Liver (tissue), 9 donors: ENCODE measurements around the gene SMAD5. TPM values are rescaled to one million over a fixed set of nuclear protein-coding genes. Genes with fewer than 3 reads are reported as not detected.
A peak's percentile ranks its signal among the peaks of the same experiment; 100 is the strongest.

Experiments used
- DNase-seq: peaks from one replicate; pipeline ENCODE4 v3.0.0-alpha.2; 2017; ENCODE audit warnings: low spot score
- H3K27ac ChIP-seq, 2 donors: one replicate each; pipeline ENCODE4 v1.7.0; 2013; ENCODE audit warnings: inconsistent platforms in 2 of 2, low read length in 2 of 2, control low read depth in 1 of 2, low read depth in 1 of 2, mild to moderate bottlenecking in 1 of 2
- H3K27me3 ChIP-seq, 4 donors: one replicate each; pipeline versions ENCODE4 v1.6.1 to v1.7.0; 2013; ENCODE audit warnings: low read length in 3 of 4, inconsistent platforms in 1 of 4, mild to moderate bottlenecking in 1 of 4, moderate library complexity in 1 of 4; ENCODE audit not compliant: control insufficient read depth in 4 of 4, insufficient read depth in 4 of 4
- H3K36me3 ChIP-seq, 4 donors: one replicate each; pipeline versions ENCODE4 v1.6.1 to v1.7.0; 2013; ENCODE audit warnings: low read length in 3 of 4, mild to moderate bottlenecking in 3 of 4, low read depth in 1 of 4, moderate library complexity in 1 of 4; ENCODE audit not compliant: control insufficient read depth in 4 of 4, insufficient read depth in 3 of 4
- H3K4me1 ChIP-seq, 4 donors: one replicate each; pipeline versions ENCODE4 v1.6.1 to v1.7.0; 2013; ENCODE audit warnings: low read length in 3 of 4, mild to moderate bottlenecking in 3 of 4, moderate library complexity in 1 of 4; ENCODE audit not compliant: control insufficient read depth in 4 of 4, insufficient read depth in 4 of 4
- H3K4me3 ChIP-seq, 3 donors: one replicate each; pipeline versions ENCODE4 v1.6.1 to v1.7.0; 2013; ENCODE audit warnings: low read length in 3 of 3, control low read depth in 1 of 3, low read depth in 1 of 3, mild to moderate bottlenecking in 1 of 3
- H3K9ac ChIP-seq, 2 donors: one replicate each; pipeline ENCODE4 v1.7.0; 2013; ENCODE audit warnings: low read length in 2 of 2, mild to moderate bottlenecking in 2 of 2, moderate library complexity in 2 of 2, control low read depth in 1 of 2, low read depth in 1 of 2
- H3K9me3 ChIP-seq, 4 donors: one replicate each; pipeline versions ENCODE4 v1.6.1 to v1.7.0; 2013; ENCODE audit warnings: low read length in 3 of 4; ENCODE audit not compliant: control insufficient read depth in 4 of 4
- EGR1 ChIP-seq, 2 donors: IDR thresholded peaks; 2 replicates each; pipeline ENCODE4 v1.6.1; 2016 to 2018; ENCODE audit warnings: antibody characterized with exemption in 2 of 2, low read depth in 2 of 2
- FOXA1 ChIP-seq: IDR thresholded peaks from 2 replicates; pipeline ENCODE4 v1.6.1; 2016; ENCODE audit warnings: antibody characterized with exemption
- FOXA2 ChIP-seq: IDR thresholded peaks from 2 replicates; pipeline ENCODE4 v1.6.1; 2016; ENCODE audit warnings: antibody characterized with exemption
- GABPA ChIP-seq, 2 donors: IDR thresholded peaks in 1 of 2; conservative IDR thresholded peaks in 1 of 2; 2 replicates each; pipeline ENCODE4 v1.6.1; 2016; ENCODE audit warnings: antibody characterized with exemption in 2 of 2, mild to moderate bottlenecking in 1 of 2, moderate library complexity in 1 of 2
- HNF4A ChIP-seq, 2 donors: conservative IDR thresholded peaks; 2 replicates each; pipeline ENCODE4 v1.6.1; 2016; ENCODE audit warnings: antibody characterized with exemption in 2 of 2, mild to moderate bottlenecking in 2 of 2
- HNF4G ChIP-seq: IDR thresholded peaks from 2 replicates; pipeline ENCODE4 v1.6.1; 2016; ENCODE audit warnings: antibody characterized with exemption
- JUND ChIP-seq, 2 donors: IDR thresholded peaks; 2 replicates each; pipeline ENCODE4 v1.6.1; 2016; ENCODE audit warnings: antibody characterized with exemption in 2 of 2
- RAD21 ChIP-seq, 2 donors: IDR thresholded peaks; 2 replicates each; pipeline ENCODE4 v1.6.1; 2016; ENCODE audit warnings: antibody characterized with exemption in 2 of 2, mild to moderate bottlenecking in 2 of 2
- RXRA ChIP-seq, 2 donors: IDR thresholded peaks; 2 replicates each; pipeline ENCODE4 v1.6.1; 2017 to 2018; ENCODE audit warnings: antibody characterized with exemption in 2 of 2, mild to moderate bottlenecking in 1 of 2
- SP1 ChIP-seq: IDR thresholded peaks from 2 replicates; pipeline ENCODE4 v1.6.1; 2018; ENCODE audit warnings: antibody characterized with exemption, mild to moderate bottlenecking
- TAF1 ChIP-seq: conservative IDR thresholded peaks from 2 replicates; pipeline ENCODE4 v1.6.1; 2016; ENCODE audit warnings: antibody characterized with exemption, mild to moderate bottlenecking
- YY1 ChIP-seq: IDR thresholded peaks from 2 replicates; pipeline ENCODE4 v1.6.1; 2016; ENCODE audit warnings: antibody characterized with exemption, mild to moderate bottlenecking
- WGBS: extraction: QIAGEN DNeasy Blood & Tissue Kit; methylation state at CpG from one replicate; pipeline ENCODE4 v1.1.7; 2013; 5-methylcytosine and 5-hydroxymethylcytosine counted together
- polyA plus RNA-seq, 2 donors: library from polyadenylated mRNA; stranded (reverse) in 1 of 2; unstranded in 1 of 2; fragments of 200-250 nt in 1 of 2; fragments of >200 nt in 1 of 2; fragmentation: Nextera tagmentation in 1 of 2; extraction: Ambion mirVana in 1 of 2; gene quantifications; one replicate each; pipeline versions ENCODE4 v1.2.1 to v1.2.3, GENCODE V29; 2013 to 2015
- total RNA-seq, 2 donors: library from RNA; depleted of rRNA; stranded (reverse); fragments of >200 nt; gene quantifications; one replicate each; pipeline ENCODE4 v1.2.3, GENCODE V29; 2014
- TF ChIP-seq, protein P1 (sequence below): IDR thresholded peaks from 2 replicates; pipeline ENCODE4 v1.6.1; 2016; ENCODE audit warnings: antibody characterized with exemption, mild to moderate bottlenecking
- TF ChIP-seq, protein P2 (sequence below): IDR thresholded peaks from 2 replicates; pipeline ENCODE4 v1.6.1; 2016; ENCODE audit warnings: antibody characterized with exemption
- TF ChIP-seq, protein P3 (sequence below): IDR thresholded peaks from 2 replicates; pipeline ENCODE4 v1.6.1; 2016; ENCODE audit warnings: antibody characterized with exemption
- TF ChIP-seq, protein P4 (sequence below): IDR thresholded peaks from 2 replicates; pipeline ENCODE4 v1.6.1; 2016; ENCODE audit warnings: antibody characterized with exemption
- TF ChIP-seq, protein P5 (sequence below): fragments of 150-350 bp; IDR thresholded peaks from 2 replicates; pipeline ENCODE4 v1.5.1; 2017; ENCODE audit warnings: improper control_type of control experiment, low read depth, low read length; ENCODE audit not compliant: missing input control
- donor health status: healthy.
- donor health status: healthy.
- donor health status: healthy.
- donor health status: healthy.
- donor health status: healthy.

SMAD5 gene
- total and polyA plus RNA-seq, 4 donors: 5.9 to 42.0 (median 16.3) TPM

DNA sequence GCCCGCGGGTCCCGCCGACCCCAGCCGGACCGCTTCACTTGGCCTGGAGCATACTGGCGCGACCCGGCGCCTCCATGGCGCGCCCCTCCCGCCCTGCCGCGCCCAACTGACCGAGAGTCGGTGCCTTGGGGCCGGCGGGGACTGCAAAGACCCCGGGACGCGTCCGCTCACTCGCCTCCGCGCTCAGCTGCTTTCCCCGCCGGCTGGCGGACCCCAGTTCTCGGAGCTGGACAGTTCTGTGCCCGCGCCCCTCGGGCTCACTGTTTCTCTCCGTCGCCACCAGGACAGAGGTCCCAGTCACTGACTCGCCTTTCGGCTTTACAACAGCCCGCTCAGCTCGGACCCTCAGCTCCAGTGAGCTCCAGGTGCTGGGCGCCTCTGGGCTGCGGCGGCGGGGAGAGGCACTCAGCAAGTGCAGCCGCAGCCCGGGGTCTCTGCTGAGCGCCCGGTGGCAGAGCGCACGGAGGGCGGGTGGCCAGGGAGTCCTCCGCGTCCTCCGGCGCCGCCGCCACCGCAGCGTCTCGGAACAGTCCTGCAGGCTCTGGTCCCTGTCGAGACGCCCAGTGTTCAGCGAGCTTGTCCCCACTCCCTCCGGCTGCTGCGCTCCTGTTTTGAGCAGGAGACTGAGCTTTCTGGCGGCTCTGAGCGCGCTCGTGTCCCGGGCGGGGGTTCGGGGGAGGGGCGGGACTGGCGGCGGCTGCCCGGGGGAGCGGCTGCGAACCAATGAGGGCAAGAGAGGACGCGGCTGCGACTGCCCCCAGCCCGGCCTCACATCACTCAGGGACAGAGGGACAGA, 60.1 kb downstream of the SMAD5 start, which contains the start of gene SMIM32:
Gene SMIM32 (minus strand): TSS at position 637 of the 796 bp plus-strand sequence. CDS start 638 bp downstream, outside the sequence.
- H3K4me3 ChIP-seq: peak within 1 kb of the TSS; percentile 11 to 49 (median 42)
- H3K4me1 ChIP-seq: peaks cover 13 to 21% (median 17%) of the 10 kb centered on the region in 4 donors
- H3K36me3 ChIP-seq: peaks cover 0 to under 1% (median 0%) of the 10 kb centered on the region in 4 donors
- H3K9me3 ChIP-seq: no peaks in the 10 kb centered on the region
- 1% methylated on average over 81 of the region's 81 CpGs for WGBS
- TF ChIP-seq, protein P1, sequence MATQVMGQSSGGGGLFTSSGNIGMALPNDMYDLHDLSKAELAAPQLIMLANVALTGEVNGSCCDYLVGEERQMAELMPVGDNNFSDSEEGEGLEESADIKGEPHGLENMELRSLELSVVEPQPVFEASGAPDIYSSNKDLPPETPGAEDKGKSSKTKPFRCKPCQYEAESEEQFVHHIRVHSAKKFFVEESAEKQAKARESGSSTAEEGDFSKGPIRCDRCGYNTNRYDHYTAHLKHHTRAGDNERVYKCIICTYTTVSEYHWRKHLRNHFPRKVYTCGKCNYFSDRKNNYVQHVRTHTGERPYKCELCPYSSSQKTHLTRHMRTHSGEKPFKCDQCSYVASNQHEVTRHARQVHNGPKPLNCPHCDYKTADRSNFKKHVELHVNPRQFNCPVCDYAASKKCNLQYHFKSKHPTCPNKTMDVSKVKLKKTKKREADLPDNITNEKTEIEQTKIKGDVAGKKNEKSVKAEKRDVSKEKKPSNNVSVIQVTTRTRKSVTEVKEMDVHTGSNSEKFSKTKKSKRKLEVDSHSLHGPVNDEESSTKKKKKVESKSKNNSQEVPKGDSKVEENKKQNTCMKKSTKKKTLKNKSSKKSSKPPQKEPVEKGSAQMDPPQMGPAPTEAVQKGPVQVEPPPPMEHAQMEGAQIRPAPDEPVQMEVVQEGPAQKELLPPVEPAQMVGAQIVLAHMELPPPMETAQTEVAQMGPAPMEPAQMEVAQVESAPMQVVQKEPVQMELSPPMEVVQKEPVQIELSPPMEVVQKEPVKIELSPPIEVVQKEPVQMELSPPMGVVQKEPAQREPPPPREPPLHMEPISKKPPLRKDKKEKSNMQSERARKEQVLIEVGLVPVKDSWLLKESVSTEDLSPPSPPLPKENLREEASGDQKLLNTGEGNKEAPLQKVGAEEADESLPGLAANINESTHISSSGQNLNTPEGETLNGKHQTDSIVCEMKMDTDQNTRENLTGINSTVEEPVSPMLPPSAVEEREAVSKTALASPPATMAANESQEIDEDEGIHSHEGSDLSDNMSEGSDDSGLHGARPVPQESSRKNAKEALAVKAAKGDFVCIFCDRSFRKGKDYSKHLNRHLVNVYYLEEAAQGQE: no peak
- TF ChIP-seq RAD21 (IDR thresholded peaks at IDR 0.05): no peak
- H3K27ac ChIP-seq: no peak within 1 kb of the TSS
- H3K27me3 ChIP-seq: peaks cover 0 to 5% (median 0%) of the 10 kb centered on the region in 4 donors
- DNase-seq: peak; percentile 34
- no peak within 1 kb of the TSS for H3K9ac ChIP-seq

DNA sequence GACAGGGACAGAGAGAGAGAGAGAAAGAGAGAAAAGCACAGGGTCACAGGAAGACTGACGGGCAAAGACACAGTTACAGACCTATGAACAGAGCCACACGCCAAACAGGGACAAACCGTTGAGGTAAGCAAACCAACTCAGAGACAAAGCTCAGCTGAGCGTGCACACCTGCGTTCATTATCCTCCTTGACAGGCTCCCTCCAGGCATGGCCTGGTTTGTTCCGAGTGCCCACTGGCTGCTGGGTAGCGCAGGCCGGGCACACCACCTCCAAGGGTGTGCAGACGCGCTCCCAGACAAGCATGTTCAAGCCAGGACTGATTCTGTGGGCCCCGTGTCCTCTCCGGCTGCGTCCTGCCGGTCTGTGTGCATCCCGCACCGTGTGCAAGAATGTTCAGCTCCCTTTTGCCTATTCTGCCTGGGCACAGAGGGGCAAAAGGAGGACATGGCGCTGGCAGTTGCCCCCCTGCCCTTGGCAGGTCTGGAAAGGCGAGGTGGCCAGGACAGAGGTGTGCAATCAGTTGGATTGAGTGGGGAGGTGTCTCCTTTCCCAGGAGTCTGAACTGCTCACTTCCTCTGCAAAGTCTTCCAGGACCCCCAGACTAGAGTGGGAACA, 60.8 kb downstream of the SMAD5 start:
- Histone ChIP-seq H3K9ac (no peak overlapping the region), H3K36me3 (no peaks in the 10 kb centered on the region), H3K4me1 (peaks cover 13 to 21% (median 17%) of the 10 kb centered on the region in 4 donors), H3K27ac (no peak overlapping the region), H3K4me3 (peak overlapping the region in 1 of 3 donors; percentile 49), H3K27me3 (peaks cover 0 to 5% (median 0%) of the 10 kb centered on the region in 4 donors), H3K9me3 (no peaks in the 10 kb centered on the region)
- TF ChIP-seq, protein P2, sequence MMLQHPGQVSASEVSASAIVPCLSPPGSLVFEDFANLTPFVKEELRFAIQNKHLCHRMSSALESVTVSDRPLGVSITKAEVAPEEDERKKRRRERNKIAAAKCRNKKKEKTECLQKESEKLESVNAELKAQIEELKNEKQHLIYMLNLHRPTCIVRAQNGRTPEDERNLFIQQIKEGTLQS: no peak
- TF ChIP-seq, protein P3, sequence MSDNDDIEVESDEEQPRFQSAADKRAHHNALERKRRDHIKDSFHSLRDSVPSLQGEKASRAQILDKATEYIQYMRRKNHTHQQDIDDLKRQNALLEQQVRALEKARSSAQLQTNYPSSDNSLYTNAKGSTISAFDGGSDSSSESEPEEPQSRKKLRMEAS: no peak
- TF ChIP-seq RAD21 (IDR thresholded peaks at IDR 0.05) (no peak), SP1 (no peak), FOXA1 (no peak), HNF4G (no peak), EGR1 (IDR thresholded peaks at IDR 0.05; ENCODE audit: low read depth in 2 of 2) (no peak), HNF4A (conservative IDR thresholded peaks at IDR 0.05) (no peak), FOXA2 (no peak), YY1 (no peak), RXRA (IDR thresholded peaks at IDR 0.05) (no peak), JUND (IDR thresholded peaks at IDR 0.05) (no peak), TAF1 (no peak), GABPA (IDR thresholded peaks at IDR 0.05 in 1 of 2, conservative IDR thresholded peaks at IDR 0.05 in 1 of 2) (no peak)
- TF ChIP-seq, protein P1: no peak
- TF ChIP-seq, protein P4, sequence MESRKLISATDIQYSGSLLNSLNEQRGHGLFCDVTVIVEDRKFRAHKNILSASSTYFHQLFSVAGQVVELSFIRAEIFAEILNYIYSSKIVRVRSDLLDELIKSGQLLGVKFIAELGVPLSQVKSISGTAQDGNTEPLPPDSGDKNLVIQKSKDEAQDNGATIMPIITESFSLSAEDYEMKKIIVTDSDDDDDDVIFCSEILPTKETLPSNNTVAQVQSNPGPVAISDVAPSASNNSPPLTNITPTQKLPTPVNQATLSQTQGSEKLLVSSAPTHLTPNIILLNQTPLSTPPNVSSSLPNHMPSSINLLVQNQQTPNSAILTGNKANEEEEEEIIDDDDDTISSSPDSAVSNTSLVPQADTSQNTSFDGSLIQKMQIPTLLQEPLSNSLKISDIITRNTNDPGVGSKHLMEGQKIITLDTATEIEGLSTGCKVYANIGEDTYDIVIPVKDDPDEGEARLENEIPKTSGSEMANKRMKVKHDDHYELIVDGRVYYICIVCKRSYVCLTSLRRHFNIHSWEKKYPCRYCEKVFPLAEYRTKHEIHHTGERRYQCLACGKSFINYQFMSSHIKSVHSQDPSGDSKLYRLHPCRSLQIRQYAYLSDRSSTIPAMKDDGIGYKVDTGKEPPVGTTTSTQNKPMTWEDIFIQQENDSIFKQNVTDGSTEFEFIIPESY: no peak
- TF ChIP-seq, protein P5, sequence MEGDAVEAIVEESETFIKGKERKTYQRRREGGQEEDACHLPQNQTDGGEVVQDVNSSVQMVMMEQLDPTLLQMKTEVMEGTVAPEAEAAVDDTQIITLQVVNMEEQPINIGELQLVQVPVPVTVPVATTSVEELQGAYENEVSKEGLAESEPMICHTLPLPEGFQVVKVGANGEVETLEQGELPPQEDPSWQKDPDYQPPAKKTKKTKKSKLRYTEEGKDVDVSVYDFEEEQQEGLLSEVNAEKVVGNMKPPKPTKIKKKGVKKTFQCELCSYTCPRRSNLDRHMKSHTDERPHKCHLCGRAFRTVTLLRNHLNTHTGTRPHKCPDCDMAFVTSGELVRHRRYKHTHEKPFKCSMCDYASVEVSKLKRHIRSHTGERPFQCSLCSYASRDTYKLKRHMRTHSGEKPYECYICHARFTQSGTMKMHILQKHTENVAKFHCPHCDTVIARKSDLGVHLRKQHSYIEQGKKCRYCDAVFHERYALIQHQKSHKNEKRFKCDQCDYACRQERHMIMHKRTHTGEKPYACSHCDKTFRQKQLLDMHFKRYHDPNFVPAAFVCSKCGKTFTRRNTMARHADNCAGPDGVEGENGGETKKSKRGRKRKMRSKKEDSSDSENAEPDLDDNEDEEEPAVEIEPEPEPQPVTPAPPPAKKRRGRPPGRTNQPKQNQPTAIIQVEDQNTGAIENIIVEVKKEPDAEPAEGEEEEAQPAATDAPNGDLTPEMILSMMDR: no peak
- WGBS: 48% methylated on average over 18 of the region's 18 CpGs
- DNase-seq: peak; percentile 21
